Measurements from ENCODE around the gene SH2D4B.

DNA sequence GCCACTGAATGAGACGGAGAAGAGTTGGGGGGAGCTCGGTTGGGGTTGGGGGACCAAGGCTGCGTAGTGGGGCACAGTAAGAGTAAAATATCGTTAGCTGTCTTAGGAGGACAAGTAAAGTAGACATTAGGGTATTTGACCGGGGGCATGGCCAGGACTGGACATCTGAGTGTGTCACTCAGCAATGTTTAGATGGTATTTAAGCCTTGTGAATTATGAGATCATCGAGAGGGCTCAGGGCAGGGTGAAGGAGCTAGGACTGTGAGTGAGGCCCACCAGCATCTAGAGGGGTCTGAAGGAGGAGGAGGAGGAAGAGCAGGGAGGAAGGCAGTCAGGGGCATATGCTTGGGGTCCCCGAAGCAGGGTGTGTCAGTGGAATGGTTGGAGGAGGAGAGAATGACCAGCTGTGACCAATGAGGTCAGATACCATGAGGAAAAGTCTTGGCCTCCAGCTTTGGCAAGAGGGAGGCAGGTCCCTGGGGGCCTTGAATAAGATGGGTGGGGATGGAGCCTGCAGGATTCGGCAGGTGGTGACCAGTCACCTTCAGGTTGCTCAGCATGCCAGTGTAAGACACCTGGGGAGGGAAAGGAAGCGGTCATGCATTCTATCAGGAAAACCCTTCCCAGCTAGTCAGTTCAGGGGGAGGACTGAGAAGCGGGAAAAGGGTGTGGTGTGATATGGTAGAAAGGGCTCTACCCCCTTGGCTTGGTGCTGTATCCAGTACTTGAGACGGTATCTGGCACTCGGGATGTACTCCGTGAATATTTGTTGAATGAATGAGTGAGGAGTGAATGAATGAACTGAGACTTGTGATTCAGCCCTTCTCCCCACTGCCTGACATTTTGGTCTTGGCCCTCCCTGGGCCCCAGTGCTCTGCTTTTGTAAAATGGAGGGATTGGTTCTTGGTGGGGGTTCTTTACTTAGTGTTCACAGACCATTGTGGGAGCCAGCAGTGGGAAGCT is 34.8 kb upstream of the SH2D4B start:
- TF ChIP-seq, protein P1, sequence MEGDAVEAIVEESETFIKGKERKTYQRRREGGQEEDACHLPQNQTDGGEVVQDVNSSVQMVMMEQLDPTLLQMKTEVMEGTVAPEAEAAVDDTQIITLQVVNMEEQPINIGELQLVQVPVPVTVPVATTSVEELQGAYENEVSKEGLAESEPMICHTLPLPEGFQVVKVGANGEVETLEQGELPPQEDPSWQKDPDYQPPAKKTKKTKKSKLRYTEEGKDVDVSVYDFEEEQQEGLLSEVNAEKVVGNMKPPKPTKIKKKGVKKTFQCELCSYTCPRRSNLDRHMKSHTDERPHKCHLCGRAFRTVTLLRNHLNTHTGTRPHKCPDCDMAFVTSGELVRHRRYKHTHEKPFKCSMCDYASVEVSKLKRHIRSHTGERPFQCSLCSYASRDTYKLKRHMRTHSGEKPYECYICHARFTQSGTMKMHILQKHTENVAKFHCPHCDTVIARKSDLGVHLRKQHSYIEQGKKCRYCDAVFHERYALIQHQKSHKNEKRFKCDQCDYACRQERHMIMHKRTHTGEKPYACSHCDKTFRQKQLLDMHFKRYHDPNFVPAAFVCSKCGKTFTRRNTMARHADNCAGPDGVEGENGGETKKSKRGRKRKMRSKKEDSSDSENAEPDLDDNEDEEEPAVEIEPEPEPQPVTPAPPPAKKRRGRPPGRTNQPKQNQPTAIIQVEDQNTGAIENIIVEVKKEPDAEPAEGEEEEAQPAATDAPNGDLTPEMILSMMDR (conservative IDR thresholded peaks at IDR 0.05; ENCODE audit: low read length), result no peak
- no peak for TF ChIP-seq EZH2phosphoT487 (IDR thresholded peaks at IDR 0.05; ENCODE audit: borderline replicate concordance, low read depth, low read length)

Measured in OCI-LY7 (cell line).